H9 (cell line): ENCODE data around the gene MTOR. TPM values are rescaled to one million over a fixed set of nuclear protein-coding genes. Genes with fewer than 3 reads are reported as not detected.

ENCODE experiments used
- DNase-seq: peaks from one replicate; pipeline ENCODE4 v3.0.0-alpha.2; 2017
- H2AFZ ChIP-seq: one replicate; pipeline ENCODE4 v1.6.1; 2013; ENCODE audit warnings: mild to moderate bottlenecking, low read length, control low read depth, moderate library complexity
- H2AK5ac ChIP-seq: 2 replicates; pipeline ENCODE4 v1.6.1; 2013; ENCODE audit warnings: low read length, control low read depth, mixed read lengths; ENCODE audit not compliant: insufficient read length
- H2BK120ac ChIP-seq: one replicate; pipeline ENCODE4 v1.6.1; 2013; ENCODE audit warnings: low read depth, mild to moderate bottlenecking, low read length, control low read depth, inconsistent platforms; ENCODE audit not compliant: poor library complexity, severe bottlenecking
- H2BK12ac ChIP-seq: 2 replicates; pipeline ENCODE4 v1.6.1; 2013; ENCODE audit warnings: low read length, control low read depth, mixed read lengths, low read depth; ENCODE audit not compliant: insufficient read length
- H2BK15ac ChIP-seq: 2 replicates; pipeline ENCODE4 v1.6.1; 2013; ENCODE audit warnings: low read depth, low read length, control low read depth
- H2BK20ac ChIP-seq: one replicate; pipeline ENCODE4 v1.6.1; 2013; ENCODE audit warnings: low read depth, mild to moderate bottlenecking, low read length, control low read depth, inconsistent platforms; ENCODE audit not compliant: poor library complexity, severe bottlenecking
- H2BK5ac ChIP-seq: 2 replicates; pipeline ENCODE4 v1.6.1; 2013; ENCODE audit warnings: low read length, control low read depth, mixed read lengths; ENCODE audit not compliant: insufficient read length
- H3K14ac ChIP-seq: 2 replicates; pipeline ENCODE4 v1.6.1; 2013; ENCODE audit warnings: low read length, control low read depth; ENCODE audit not compliant: insufficient read depth
- H3K18ac ChIP-seq: 2 replicates; pipeline ENCODE4 v1.6.1; 2013; ENCODE audit warnings: low read depth, mild to moderate bottlenecking, mixed read lengths, low read length, control low read depth; ENCODE audit not compliant: insufficient read length
- H3K23ac ChIP-seq: 2 replicates; pipeline ENCODE4 v1.6.1; 2013; ENCODE audit warnings: low read length, control low read depth, mixed read lengths, low read depth; ENCODE audit not compliant: insufficient read length
- H3K23me2 ChIP-seq: 2 replicates; pipeline ENCODE4 v1.6.1; 2013; ENCODE audit warnings: low read depth, mild to moderate bottlenecking, mixed read lengths, low read length, control low read depth; ENCODE audit not compliant: insufficient read length, poor library complexity, severe bottlenecking
- H3K27ac ChIP-seq: 2 replicates; pipeline ENCODE4 v1.5.1; 2013; ENCODE audit warnings: low read length, control low read depth, mixed read lengths, low read depth; ENCODE audit not compliant: insufficient read length
- H3K27me3 ChIP-seq: 2 replicates; pipeline ENCODE4 v1.6.1; 2013; ENCODE audit warnings: low read length, control low read depth, inconsistent platforms; ENCODE audit not compliant: insufficient read depth
- H3K4ac ChIP-seq: 2 replicates; pipeline ENCODE4 v1.6.1; 2013; ENCODE audit warnings: low read depth, mild to moderate bottlenecking, control low read depth, inconsistent platforms, low read length, moderate library complexity
- H3K4me1 ChIP-seq: 2 replicates; pipeline ENCODE4 v1.6.1; 2013; ENCODE audit warnings: low read length, control low read depth, inconsistent platforms; ENCODE audit not compliant: insufficient read depth
- H3K4me2 ChIP-seq: 2 replicates; pipeline ENCODE4 v1.6.1; 2013; ENCODE audit warnings: low read length, control low read depth, mixed read lengths; ENCODE audit not compliant: insufficient read length, insufficient read depth
- H3K56ac ChIP-seq: 2 replicates; pipeline ENCODE4 v1.6.1; 2013; ENCODE audit warnings: low read depth, mild to moderate bottlenecking, mixed read lengths, low read length, control low read depth; ENCODE audit not compliant: insufficient read length
- H3K79me1 ChIP-seq: 2 replicates; pipeline ENCODE4 v1.6.1; 2013; ENCODE audit warnings: low read depth, mild to moderate bottlenecking, moderate library complexity, low read length, control low read depth, inconsistent platforms; ENCODE audit not compliant: insufficient read depth, poor library complexity, severe bottlenecking
- H3K79me2 ChIP-seq: 2 replicates; pipeline ENCODE4 v1.6.1; 2013; ENCODE audit warnings: low read length, control low read depth, inconsistent platforms; ENCODE audit not compliant: insufficient read depth
- H3K9ac ChIP-seq: 2 replicates; pipeline ENCODE4 v1.6.1; 2013; ENCODE audit warnings: low read length, control low read depth, mixed read lengths; ENCODE audit not compliant: insufficient read length; ENCODE audit errors: extremely low read depth
- H3K9me3 ChIP-seq: one replicate; pipeline ENCODE4 v1.6.1; 2013; ENCODE audit warnings: low read depth, low read length, inconsistent platforms; ENCODE audit not compliant: control insufficient read depth
- H3T11ph ChIP-seq: one replicate; pipeline ENCODE4 v1.6.1; 2013; ENCODE audit warnings: mild to moderate bottlenecking, low read length, control low read depth, inconsistent platforms
- H4K20me1 ChIP-seq: one replicate; pipeline ENCODE4 v1.6.1; 2013; ENCODE audit not compliant: control insufficient read depth, insufficient read length, insufficient read depth
- H4K5ac ChIP-seq: 2 replicates; pipeline ENCODE4 v1.6.1; 2013; ENCODE audit warnings: low read depth, mild to moderate bottlenecking, mixed read lengths, low read length, control low read depth; ENCODE audit not compliant: insufficient read length
- H4K8ac ChIP-seq: replicated peaks from 2 replicates; pipeline ENCODE4 v1.6.1; 2013; ENCODE audit warnings: low read length, control low read depth, mixed read lengths, low read depth; ENCODE audit not compliant: insufficient read length
- H4K91ac ChIP-seq: 2 replicates; pipeline ENCODE4 v1.6.1; 2013; ENCODE audit warnings: low read depth, mild to moderate bottlenecking, moderate library complexity, mixed read lengths, low read length, control low read depth; ENCODE audit not compliant: insufficient read length
- H3K27ac Mint-ChIP-seq, 3 experiments: 2 replicates in 2 of 3; 3 replicates in 1 of 3; pipeline ENCODE4 v1.8.0; 2020 to 2021; ENCODE audit warnings: mixed read lengths in 3 of 3, mild to moderate bottlenecking in 1 of 3, moderate library complexity in 1 of 3
- H3K27me3 Mint-ChIP-seq: 2 replicates; pipeline ENCODE4 v1.8.0; 2021; ENCODE audit warnings: low read depth, mild to moderate bottlenecking, moderate library complexity, mixed read lengths
- H3K36me3 Mint-ChIP-seq, 3 experiments: 2 replicates in 2 of 3; 3 replicates in 1 of 3; pipeline ENCODE4 v1.8.0; 2020 to 2021; ENCODE audit warnings: low read depth in 3 of 3, mixed read lengths in 3 of 3; ENCODE audit not compliant: insufficient read depth in 1 of 3
- H3K4me1 Mint-ChIP-seq, 2 experiments: 2 replicates each; pipeline ENCODE4 v1.8.0; 2020; ENCODE audit warnings: mixed read lengths in 2 of 2
- H3K4me3 Mint-ChIP-seq, 2 experiments: 2 replicates in 1 of 2; 3 replicates in 1 of 2; pipeline ENCODE4 v1.8.0; 2020 to 2021; ENCODE audit warnings: mild to moderate bottlenecking in 2 of 2, mixed read lengths in 2 of 2, moderate library complexity in 1 of 2
- H3K9me3 Mint-ChIP-seq, 2 experiments: 2 replicates in 1 of 2; 3 replicates in 1 of 2; pipeline ENCODE4 v1.8.0; 2020; ENCODE audit warnings: mild to moderate bottlenecking in 2 of 2, mixed read lengths in 2 of 2, moderate library complexity in 1 of 2
- WGBS: extraction: QIAGEN DNeasy Blood & Tissue Kit; methylation state at CpG from one replicate; pipeline ENCODE4 v1.1.7; 2013; ENCODE audit warnings: missing lambda C conversion rate, low lambda C conversion rate, mixed read lengths; ENCODE audit not compliant: insufficient read length; ENCODE audit errors: extremely low coverage; 5-methylcytosine and 5-hydroxymethylcytosine counted together
- total RNA-seq: library from RNA; stranded (reverse); gene quantifications from 2 replicates; pipeline ENCODE4 v1.2.1, GENCODE V29; 2021
- TF ChIP-seq, protein P1 (sequence below): fragments of 200-600 bp; sonication (generic); conservative IDR thresholded peaks from 3 replicates; pipeline ENCODE4 v1.8.0; 2021; ENCODE audit warnings: antibody characterized with exemption, mild to moderate bottlenecking

The MTOR gene
- total RNA-seq, 1 experiment from 2014 or later, result 67.5 TPM

- H3K4me2 ChIP-seq, result no peak overlapping the region
- no peak overlapping the region for H4K8ac ChIP-seq
- H3K27me3 ChIP-seq, result no peaks in the 10 kb centered on the region
- no peak overlapping the region for H3K27ac ChIP-seq
- no peak overlapping the region for H3T11ph ChIP-seq
- H3K18ac ChIP-seq, result no peak overlapping the region
- no peak overlapping the region for H4K5ac ChIP-seq
- no peak overlapping the region for H2BK120ac ChIP-seq
- no peak overlapping the region for H2BK12ac ChIP-seq
- no peak overlapping the region for H3K14ac ChIP-seq
- no peak for DNase-seq
- Mint-ChIP-seq H3K4me3 (no peak overlapping the region), H3K9me3 (no peaks in the 10 kb centered on the region), H3K27me3 (no peaks in the 10 kb centered on the region), H3K27ac (peak overlapping the region in 1 of 3 experiments; percentile 25; a peak in 2 of 7 replicates), H3K4me1 (peaks cover 0 to 2% of the 10 kb centered on the region in 2 experiments; a peak in 1 of 4 replicates), H3K36me3 (peaks cover 15 to 60% (median 41%) of the 10 kb centered on the region in 3 experiments; a peak in 6 of 7 replicates)
- H3K4ac ChIP-seq, result no peak overlapping the region
- no peak overlapping the region for H4K91ac ChIP-seq
- H3K9me3 ChIP-seq, result no peaks in the 10 kb centered on the region
- H2BK15ac ChIP-seq, result no peak overlapping the region
- H3K9ac ChIP-seq, result no peak overlapping the region
- TF ChIP-seq, protein P1, sequence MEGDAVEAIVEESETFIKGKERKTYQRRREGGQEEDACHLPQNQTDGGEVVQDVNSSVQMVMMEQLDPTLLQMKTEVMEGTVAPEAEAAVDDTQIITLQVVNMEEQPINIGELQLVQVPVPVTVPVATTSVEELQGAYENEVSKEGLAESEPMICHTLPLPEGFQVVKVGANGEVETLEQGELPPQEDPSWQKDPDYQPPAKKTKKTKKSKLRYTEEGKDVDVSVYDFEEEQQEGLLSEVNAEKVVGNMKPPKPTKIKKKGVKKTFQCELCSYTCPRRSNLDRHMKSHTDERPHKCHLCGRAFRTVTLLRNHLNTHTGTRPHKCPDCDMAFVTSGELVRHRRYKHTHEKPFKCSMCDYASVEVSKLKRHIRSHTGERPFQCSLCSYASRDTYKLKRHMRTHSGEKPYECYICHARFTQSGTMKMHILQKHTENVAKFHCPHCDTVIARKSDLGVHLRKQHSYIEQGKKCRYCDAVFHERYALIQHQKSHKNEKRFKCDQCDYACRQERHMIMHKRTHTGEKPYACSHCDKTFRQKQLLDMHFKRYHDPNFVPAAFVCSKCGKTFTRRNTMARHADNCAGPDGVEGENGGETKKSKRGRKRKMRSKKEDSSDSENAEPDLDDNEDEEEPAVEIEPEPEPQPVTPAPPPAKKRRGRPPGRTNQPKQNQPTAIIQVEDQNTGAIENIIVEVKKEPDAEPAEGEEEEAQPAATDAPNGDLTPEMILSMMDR, result no peak
- no peaks in the 10 kb centered on the region for H3K79me2 ChIP-seq
- no peaks in the 10 kb centered on the region for H3K4me1 ChIP-seq
- no peaks in the 10 kb centered on the region for H3K79me1 ChIP-seq
- H2AK5ac ChIP-seq, result no peak overlapping the region
- no CpG with 5 or more reads among the region's 3 CpGs for WGBS
- H3K23me2 ChIP-seq, result no peaks in the 10 kb centered on the region
- no peaks in the 10 kb centered on the region for H4K20me1 ChIP-seq
- no peak overlapping the region for H2BK5ac ChIP-seq
- H3K23ac ChIP-seq, result no peak overlapping the region
- no peak overlapping the region for H2AFZ ChIP-seq
- H2BK20ac ChIP-seq, result no peak overlapping the region
- no peak overlapping the region for H3K56ac ChIP-seq
Observed at GRCh38 chr1:11153184-11153583, 109.2 kb downstream of the MTOR start.
